IMR-90 (cell line): ENCODE measurements around the gene UTF1. TPM values are rescaled to one million over a fixed set of nuclear protein-coding genes. Genes with fewer than 3 reads are reported as not detected.

Source experiments
- ATAC-seq: fragments of 200-7000 bp; cut with Tn5 transposase; 2 replicates; pipeline ENCODE4 v1.9.1; 2020; ENCODE audit warnings: low read depth, mild to moderate bottlenecking, moderate library complexity
- BruUV-seq: library from RNA; stranded (reverse); fragments of 400-500 nt; replicated peaks from 2 replicates; lab custom pipeline; 2021; lab: Mats Ljungman, UMichigan
- CTCF ChIA-PET: fragments of 300-600 bp; formaldehyde crosslinking; extraction: SDS; loops from one replicate; lab custom pipeline; 2021; ENCODE audit warnings: antibody characterized with exemption; lab: Yijun Ruan, JAX
- POLR2A ChIA-PET: fragments of 300-600 bp; sonication (Branson Sonifier 250); formaldehyde crosslinking; loops from one replicate; lab custom pipeline; 2022; ENCODE audit warnings: antibody characterized with exemption; ENCODE audit not compliant: unreplicated experiment; lab: Charles Lee
- DNase-seq: peaks from one replicate; pipeline ENCODE4 v3.0.0; 2013
- H2AFZ ChIP-seq: replicated peaks from 2 replicates; pipeline ENCODE3; 2013; ENCODE audit warnings: low read length, mild to moderate bottlenecking; ENCODE audit not compliant: poor library complexity
- H2AK5ac ChIP-seq: 2 replicates; pipeline ENCODE4 v1.6.1; 2013; ENCODE audit warnings: low read depth, low read length, inconsistent platforms
- H2AK9ac ChIP-seq: replicated peaks from 2 replicates; pipeline ENCODE3; 2013; ENCODE audit warnings: mild to moderate bottlenecking, low read depth, low read length, moderate library complexity; ENCODE audit not compliant: poor library complexity
- H2BK120ac ChIP-seq: 2 replicates; pipeline ENCODE4 v1.6.1; 2013; ENCODE audit warnings: low read depth, low read length, inconsistent platforms
- H2BK15ac ChIP-seq: 3 replicates; pipeline ENCODE4 v1.6.1; 2013; ENCODE audit warnings: low read depth, low read length, inconsistent platforms
- H2BK20ac ChIP-seq: 2 replicates; pipeline ENCODE4 v1.6.1; 2013; ENCODE audit warnings: low read depth, mild to moderate bottlenecking, inconsistent platforms, low read length, moderate library complexity
- H2BK5ac ChIP-seq: 2 replicates; pipeline ENCODE4 v1.6.1; 2013; ENCODE audit warnings: mild to moderate bottlenecking, low read depth, low read length, inconsistent platforms; ENCODE audit not compliant: poor library complexity, severe bottlenecking
- H3K14ac ChIP-seq: replicated peaks from 2 replicates; pipeline ENCODE4 v1.6.1; 2013; ENCODE audit warnings: low read depth, low read length, inconsistent platforms
- H3K18ac ChIP-seq: 2 replicates; pipeline ENCODE4 v1.6.1; 2013; ENCODE audit warnings: low read depth, low read length, control low read depth
- H3K23ac ChIP-seq: 2 replicates; pipeline ENCODE4 v1.6.1; 2013; ENCODE audit warnings: low read depth, low read length, inconsistent platforms
- H3K27ac ChIP-seq: 2 replicates; pipeline ENCODE4 v1.5.1; 2013; ENCODE audit warnings: mild to moderate bottlenecking, control low read depth, low read length; ENCODE audit not compliant: insufficient read depth
- H3K27me3 ChIP-seq: 2 replicates; pipeline ENCODE4 v1.6.1; 2013; ENCODE audit warnings: low read length; ENCODE audit not compliant: control insufficient read depth, insufficient read depth
- H3K36me3 ChIP-seq: 2 replicates; pipeline ENCODE4 v1.6.1; 2013; ENCODE audit warnings: low read length, mixed read lengths; ENCODE audit not compliant: control insufficient read depth, insufficient read depth
- H3K4ac ChIP-seq: 2 replicates; pipeline ENCODE4 v1.6.1; 2013; ENCODE audit warnings: low read depth, low read length, inconsistent platforms
- H3K4me1 ChIP-seq: 2 replicates; pipeline ENCODE4 v1.6.1; 2013; ENCODE audit warnings: low read length, mixed read lengths; ENCODE audit not compliant: control insufficient read depth, insufficient read depth
- H3K4me2 ChIP-seq: 2 replicates; pipeline ENCODE4 v1.6.1; 2013; ENCODE audit warnings: low read depth, mild to moderate bottlenecking, control low read depth, low read length, moderate library complexity
- H3K4me3 ChIP-seq: 2 replicates; pipeline ENCODE4 v1.5.1; 2013; ENCODE audit warnings: low read depth, mild to moderate bottlenecking, control low read depth, low read length, moderate library complexity; ENCODE audit not compliant: insufficient read depth
- H3K56ac ChIP-seq: 2 replicates; pipeline ENCODE4 v1.6.1; 2013; ENCODE audit warnings: low read length, inconsistent platforms; ENCODE audit not compliant: insufficient read depth; ENCODE audit errors: extremely low read depth
- H3K79me1 ChIP-seq, 2 experiments: 2 replicates each; pipeline ENCODE4 v1.6.1; 2013; ENCODE audit warnings: low read length in 2 of 2, inconsistent platforms in 1 of 2, low read depth in 1 of 2
- H3K9ac ChIP-seq: 2 replicates; pipeline ENCODE4 v1.6.1; 2013; ENCODE audit warnings: low read depth, low read length, control low read depth
- H3K9me1 ChIP-seq: 2 replicates; pipeline ENCODE4 v1.6.1; 2013; ENCODE audit warnings: low read length, inconsistent platforms; ENCODE audit not compliant: insufficient read depth
- H3K9me3 ChIP-seq: 2 replicates; pipeline ENCODE4 v1.6.1; 2013; ENCODE audit warnings: low read length; ENCODE audit not compliant: control insufficient read depth, insufficient read depth
- H4K20me1 ChIP-seq: 2 replicates; pipeline ENCODE4 v1.6.1; 2013; ENCODE audit warnings: low read length, inconsistent platforms; ENCODE audit not compliant: insufficient read depth
- H4K5ac ChIP-seq: 2 replicates; pipeline ENCODE4 v1.6.1; 2013; ENCODE audit warnings: mild to moderate bottlenecking, low read depth, low read length, control low read depth
- H4K8ac ChIP-seq, 2 experiments: 2 replicates each; pipeline ENCODE4 v1.6.1; 2013; ENCODE audit warnings: low read depth in 2 of 2, low read length in 2 of 2, control low read depth in 1 of 2, inconsistent platforms in 1 of 2
- H4K91ac ChIP-seq: 2 replicates; pipeline ENCODE4 v1.6.1; 2013; ENCODE audit warnings: low read depth, low read length, inconsistent platforms; ENCODE audit not compliant: insufficient read depth
- CEBPB ChIP-seq: IDR thresholded peaks from 2 replicates; pipeline ENCODE4 v1.6.1; 2012; ENCODE audit warnings: low read depth, low read length, improper control_type of control experiment
- CHD1 ChIP-seq: IDR thresholded peaks from 2 replicates; pipeline ENCODE4 v1.6.1; 2012; ENCODE audit warnings: low read depth, low read length, improper control_type of control experiment
- FOS ChIP-seq: fragments of 150-350 bp; IDR thresholded peaks from 2 replicates; pipeline ENCODE4 v1.6.1; 2016; ENCODE audit warnings: low read depth, low read length
- MAFK ChIP-seq: IDR thresholded peaks from 2 replicates; pipeline ENCODE4 v1.6.1; 2012; ENCODE audit warnings: low read depth, low read length, improper control_type of control experiment
- NFE2L2 ChIP-seq: fragments of 150-350 bp; IDR thresholded peaks from 2 replicates; pipeline ENCODE4 v1.6.1; 2016; ENCODE audit warnings: low read depth, mild to moderate bottlenecking, low read length
- RAD21 ChIP-seq: IDR thresholded peaks from 2 replicates; pipeline ENCODE4 v1.6.1; 2012; ENCODE audit warnings: low read length, improper control_type of control experiment
- RFX5 ChIP-seq: IDR thresholded peaks from 2 replicates; pipeline ENCODE4 v1.8.0; 2012; ENCODE audit warnings: low read depth, mild to moderate bottlenecking, low read length, moderate library complexity
- WGBS, 2 experiments: methylation state at CpG; one replicate each; pipeline versions ENCODE4 v1.1.5 to v1.1.7; 2013; ENCODE audit warnings: missing lambda C conversion rate in 2 of 2; ENCODE audit not compliant: insufficient read length in 1 of 2; ENCODE audit errors: extremely low coverage in 2 of 2; 5-methylcytosine and 5-hydroxymethylcytosine counted together
- dilution Hi-C: fragments of 300-500 bp; cut with HindIII; formaldehyde crosslinking; loops from one replicate; pipeline ENCODE4 v1.14.3; 2018; ENCODE audit warnings: low sequenced_read_pairs; ENCODE audit not compliant: unreplicated experiment
- in situ Hi-C: fragments of 300-500 bp; cut with MboI; formaldehyde crosslinking; loops from 3 replicates; pipeline ENCODE4 v1.14.3; 2019; ENCODE audit warnings: low sequenced_read_pairs, inconsistent platforms, mixed read lengths
- intact Hi-C: fragments of 100-400 bp; cut with micrococcal nuclease; formaldehyde crosslinking; loops from 2 replicates; pipeline ENCODE4 v1.10.0; 2022
- polyA plus RNA-seq, 3 experiments: library from polyadenylated mRNA; depleted of rRNA; stranded (reverse); fragments of >200 nt; gene quantifications; 2 replicates each; pipeline ENCODE4 v1.2.3, GENCODE V29; 2012; ENCODE audit warnings: low replicate concordance in 1 of 3
- total RNA-seq: library from RNA; depleted of rRNA; stranded (reverse); fragments of >200 nt; gene quantifications from 2 replicates; pipeline ENCODE4 v1.2.3, GENCODE V29; 2012
- TF ChIP-seq, protein P1 (sequence below): fragments of 150-350 bp; IDR thresholded peaks from 2 replicates; pipeline ENCODE4 v1.6.1; 2016; ENCODE audit warnings: low read depth, mild to moderate bottlenecking, low read length, moderate library complexity, borderline replicate concordance

The UTF1 gene
- total and polyA plus RNA-seq, 2 of the 4 experiments (the other 2 are of a cell fraction), result not detected

DNA sequence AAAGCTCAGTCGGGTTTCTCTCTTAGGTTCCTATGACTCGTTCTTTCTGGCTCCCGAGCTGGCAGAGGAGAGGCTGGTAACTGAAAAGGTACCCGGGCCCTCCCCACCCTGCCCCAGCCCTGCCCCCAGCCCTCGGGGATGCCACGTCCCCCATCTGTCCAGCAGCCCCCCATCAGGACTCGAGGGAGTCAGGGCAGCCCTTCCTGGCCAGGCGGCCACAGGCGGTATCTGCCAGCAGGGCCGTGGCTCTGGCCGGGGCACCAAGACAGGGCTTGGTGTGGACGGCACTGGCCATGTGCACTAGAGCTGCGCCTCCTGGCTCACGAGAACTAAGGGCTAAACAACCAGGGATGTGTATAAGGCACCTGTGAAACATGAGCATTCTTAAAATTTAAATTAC, 40.3 kb upstream of the UTF1 start:
- ChIA-PET POLR2A (no interaction called here), CTCF (no interaction called here)
- H3K4ac ChIP-seq, result no peak overlapping the region
- no peaks in the 10 kb centered on the region for H4K20me1 ChIP-seq
- BruUV-seq, result no TSS peak
- H2BK20ac ChIP-seq, result no peak overlapping the region
- H2BK120ac ChIP-seq, result no peak overlapping the region
- TF ChIP-seq NFE2L2 (no peak), RFX5 (no peak), CEBPB (no peak), MAFK (no peak), CHD1 (no peak), RAD21 (no peak), FOS (no peak)
- TF ChIP-seq, protein P1, sequence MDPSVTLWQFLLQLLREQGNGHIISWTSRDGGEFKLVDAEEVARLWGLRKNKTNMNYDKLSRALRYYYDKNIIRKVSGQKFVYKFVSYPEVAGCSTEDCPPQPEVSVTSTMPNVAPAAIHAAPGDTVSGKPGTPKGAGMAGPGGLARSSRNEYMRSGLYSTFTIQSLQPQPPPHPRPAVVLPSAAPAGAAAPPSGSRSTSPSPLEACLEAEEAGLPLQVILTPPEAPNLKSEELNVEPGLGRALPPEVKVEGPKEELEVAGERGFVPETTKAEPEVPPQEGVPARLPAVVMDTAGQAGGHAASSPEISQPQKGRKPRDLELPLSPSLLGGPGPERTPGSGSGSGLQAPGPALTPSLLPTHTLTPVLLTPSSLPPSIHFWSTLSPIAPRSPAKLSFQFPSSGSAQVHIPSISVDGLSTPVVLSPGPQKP, result no peak
- no peak overlapping the region for H3K4me2 ChIP-seq
- DNase-seq, result no peak
- H3K18ac ChIP-seq, result no peak overlapping the region
- peaks cover 4% of the 10 kb centered on the region; the same call in 1 of the 2 replicates for H3K9me3 ChIP-seq
- no peak overlapping the region for H3K23ac ChIP-seq
- no peak overlapping the region for H3K9ac ChIP-seq
- H3K14ac ChIP-seq, result no peak overlapping the region
- no peak for ATAC-seq
- H3K9me1 ChIP-seq, result no peaks in the 10 kb centered on the region
- H2BK5ac ChIP-seq, result no peak overlapping the region
- in situ Hi-C loops (no loop called here), dilution Hi-C loops (no loop called here), intact Hi-C loops (no loop called here)
- H4K8ac ChIP-seq, result no peak overlapping the region
- no peak overlapping the region for H2AK9ac ChIP-seq
- no peaks in the 10 kb centered on the region for H3K36me3 ChIP-seq
- no peak overlapping the region for H2BK15ac ChIP-seq
- no peak overlapping the region for H4K91ac ChIP-seq
- H3K56ac ChIP-seq, result no peak overlapping the region
- H2AFZ ChIP-seq, result no peak overlapping the region
- 90% methylated on average over 2 of the region's 14 CpGs; no CpG with 5 or more reads in 1 of the 2 experiments for WGBS, 2 experiments
- no peaks in the 10 kb centered on the region for H3K79me1 ChIP-seq
- no peaks in the 10 kb centered on the region for H3K27me3 ChIP-seq
- H2AK5ac ChIP-seq, result no peak overlapping the region
- no peaks in the 10 kb centered on the region for H3K4me1 ChIP-seq
- H3K27ac ChIP-seq, result no peak overlapping the region
- no peak overlapping the region for H3K4me3 ChIP-seq
- H4K5ac ChIP-seq, result no peak overlapping the region
